DND-41 (cell line): Measurements from ENCODE around the gene PRKAG2.

Experiments
- CTCF ChIP-seq: IDR thresholded peaks from 2 replicates; pipeline ENCODE4 v1.5.1; 2012; ENCODE audit warnings: borderline replicate concordance, low read length, moderate library complexity, mild to moderate bottlenecking; ENCODE audit not compliant: poor library complexity, severe bottlenecking; ENCODE audit errors: extremely low read depth
- EZH2 ChIP-seq: IDR thresholded peaks from 3 replicates; pipeline ENCODE4 v1.6.1; 2012; ENCODE audit warnings: borderline replicate concordance, low read depth, mild to moderate bottlenecking, moderate library complexity, low read length, inconsistent platforms; ENCODE audit not compliant: severe bottlenecking

GRCh38 chr7:151726652-151727578, 150.0 kb downstream of the PRKAG2 start:
- TF ChIP-seq CTCF (no peak), EZH2 (no peak)
